SK-N-SH treated with all-trans-retinoic acid at 6 μM for 48 hours (cell line): ENCODE measurements around the gene CDYL.
"Not testable (repeated sequence)": the region's sequence is repeated elsewhere in the genome, so short reads cannot be mapped to it uniquely, and the experiment has no call there.

Experiments used
- ATAC-seq: fragments of 200-7000 bp; cut with Tn5 transposase; 3 replicates; pipeline ENCODE4 v1.9.1; 2020; ENCODE audit warnings: mild to moderate bottlenecking, moderate library complexity
- BACH2 ChIP-seq: fragments of 250-450 bp; sonication (Bioruptor Pico); IDR thresholded peaks from 2 replicates; pipeline ENCODE4 v1.9.0; 2021; ENCODE audit warnings: mild to moderate bottlenecking, borderline replicate concordance
- CSDC2 ChIP-seq: fragments of 250-450 bp; sonication (Bioruptor Pico); IDR thresholded peaks from 2 replicates; pipeline ENCODE4 v1.5.0; 2020; ENCODE audit warnings: mild to moderate bottlenecking, moderate library complexity
- ESRRG ChIP-seq: fragments of 250-450 bp; sonication (Bioruptor Pico); IDR thresholded peaks from 2 replicates; pipeline ENCODE4 v1.6.1; 2021; ENCODE audit warnings: mild to moderate bottlenecking
- GLIS3 ChIP-seq: fragments of 250-450 bp; sonication (Bioruptor Pico); IDR thresholded peaks from 2 replicates; pipeline ENCODE4 v1.5.0; 2020; ENCODE audit warnings: mild to moderate bottlenecking, moderate library complexity
- ISL1 ChIP-seq: fragments of 250-450 bp; sonication (Bioruptor Pico); IDR thresholded peaks from 2 replicates; pipeline ENCODE4 v2.1.2; 2022; ENCODE audit warnings: mild to moderate bottlenecking, moderate library complexity
- OSR1 ChIP-seq: fragments of 250-450 bp; sonication (Bioruptor Pico); IDR thresholded peaks from 2 replicates; pipeline ENCODE4 v1.8.0; 2022; ENCODE audit warnings: moderate library complexity, mild to moderate bottlenecking, inconsistent platforms
- PPARA ChIP-seq: fragments of 250-450 bp; sonication (Bioruptor Pico); IDR thresholded peaks from 2 replicates; pipeline ENCODE4 v1.5.0; 2020; ENCODE audit warnings: mild to moderate bottlenecking, borderline replicate concordance
- RARB ChIP-seq: fragments of 250-450 bp; sonication (Bioruptor Pico); IDR thresholded peaks from 2 replicates; pipeline ENCODE4 v1.8.0; 2021; ENCODE audit warnings: mild to moderate bottlenecking, moderate library complexity
- TCF4 ChIP-seq: fragments of 250-450 bp; sonication (Bioruptor Pico); IDR thresholded peaks from 2 replicates; pipeline ENCODE4 v1.8.0; 2021; ENCODE audit warnings: mild to moderate bottlenecking, moderate library complexity, borderline replicate concordance
- TOX ChIP-seq: fragments of 250-450 bp; sonication (Bioruptor Pico); IDR thresholded peaks from 2 replicates; pipeline ENCODE4 v1.8.0; 2021; ENCODE audit warnings: mild to moderate bottlenecking, moderate library complexity, borderline replicate concordance
- ZC3H10 ChIP-seq: fragments of 250-450 bp; sonication (Bioruptor Pico); IDR thresholded peaks from 2 replicates; pipeline ENCODE4 v1.5.1; 2021; ENCODE audit warnings: mild to moderate bottlenecking, moderate library complexity
- ZFP30 ChIP-seq: fragments of 450-650 bp; formaldehyde crosslinking; IDR thresholded peaks from 2 replicates; pipeline ENCODE4 v1.5.0; 2022; ENCODE audit warnings: mild to moderate bottlenecking, moderate library complexity
- ZNF565 ChIP-seq: fragments of 450-650 bp; formaldehyde crosslinking; conservative IDR thresholded peaks from 2 replicates; pipeline ENCODE4 v1.5.0; 2020; ENCODE audit warnings: low read depth, mild to moderate bottlenecking, moderate library complexity
- ZNF70 ChIP-seq: fragments of 450-650 bp; formaldehyde crosslinking; IDR thresholded peaks from 2 replicates; pipeline ENCODE4 v1.5.0; 2020; ENCODE audit warnings: mild to moderate bottlenecking, moderate library complexity
- ZNF8 ChIP-seq: fragments of 450-650 bp; formaldehyde crosslinking; IDR thresholded peaks from 2 replicates; pipeline ENCODE4 v1.5.0; 2020; ENCODE audit warnings: mild to moderate bottlenecking, moderate library complexity
- TF ChIP-seq, protein P1 (sequence below): fragments of 250-450 bp; sonication (Bioruptor Pico); IDR thresholded peaks from 2 replicates; pipeline ENCODE4 v1.5.0; 2020; ENCODE audit warnings: mild to moderate bottlenecking, moderate library complexity
- TF ChIP-seq, protein P2 (sequence below): fragments of 250-450 bp; sonication (Bioruptor Pico); IDR thresholded peaks from 2 replicates; pipeline ENCODE4 v1.8.0; 2021; ENCODE audit warnings: low read depth, mild to moderate bottlenecking, moderate library complexity, borderline replicate concordance
- TF ChIP-seq, protein P3 (sequence below): fragments of 250-450 bp; sonication (Bioruptor Pico); IDR thresholded peaks from 2 replicates; pipeline ENCODE4 v1.5.1; 2021; ENCODE audit warnings: mild to moderate bottlenecking, moderate library complexity
- TF ChIP-seq, protein P4 (sequence below): fragments of 250-450 bp; sonication (Bioruptor Pico); IDR thresholded peaks from 2 replicates; pipeline ENCODE4 v1.8.0; 2020; ENCODE audit warnings: mild to moderate bottlenecking, moderate library complexity, borderline replicate concordance

CDYL gene

DNA sequence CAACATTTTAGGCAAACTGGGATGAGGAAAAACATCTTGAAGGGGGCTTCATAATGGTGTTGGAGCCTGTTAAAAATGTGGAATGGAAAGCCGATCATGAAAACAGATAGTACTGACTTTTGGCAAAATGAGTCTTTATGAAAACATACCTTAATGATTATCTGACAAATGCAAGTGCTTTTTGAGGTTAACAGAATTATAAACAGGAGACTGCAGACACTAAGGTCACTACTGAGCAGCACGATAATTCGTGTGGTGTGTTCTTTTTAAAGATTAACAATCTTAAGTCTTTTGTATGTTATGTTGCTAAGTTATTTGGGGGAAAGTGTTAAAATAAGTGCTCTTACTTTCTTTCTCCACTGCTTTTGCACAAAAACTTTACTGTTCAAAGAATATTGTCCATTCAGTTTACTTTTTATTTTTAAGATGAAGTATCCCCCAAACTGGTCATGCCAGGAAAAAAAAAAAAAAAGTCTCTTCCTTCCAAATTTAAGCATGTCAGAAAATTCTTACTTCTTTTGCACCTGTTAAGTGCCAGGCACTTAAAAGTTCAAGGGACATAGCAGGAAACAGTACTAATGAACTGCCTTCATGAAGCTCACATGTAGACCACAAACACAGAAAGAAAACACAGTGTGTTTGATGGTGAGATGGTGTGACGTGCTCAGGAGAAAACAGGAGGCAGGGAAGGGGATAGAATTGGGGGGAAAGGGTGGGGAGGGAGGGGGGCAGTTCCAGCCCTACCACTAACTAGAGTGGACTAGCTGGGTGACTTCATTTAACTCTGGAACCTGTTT, 73.2 kb downstream of the CDYL start:
- ATAC-seq = no peak
- TF ChIP-seq BACH2 (CRISPR knock-in tag) = no peak
- no peak for TF ChIP-seq ZNF565 (CRISPR knock-in tag)
- TF ChIP-seq ZNF8 (CRISPR knock-in tag) = no peak
- no peak for TF ChIP-seq ISL1 (CRISPR knock-in tag)
- no peak for TF ChIP-seq GLIS3 (CRISPR knock-in tag)
- no peak for TF ChIP-seq ZNF70
- TF ChIP-seq, protein P1, sequence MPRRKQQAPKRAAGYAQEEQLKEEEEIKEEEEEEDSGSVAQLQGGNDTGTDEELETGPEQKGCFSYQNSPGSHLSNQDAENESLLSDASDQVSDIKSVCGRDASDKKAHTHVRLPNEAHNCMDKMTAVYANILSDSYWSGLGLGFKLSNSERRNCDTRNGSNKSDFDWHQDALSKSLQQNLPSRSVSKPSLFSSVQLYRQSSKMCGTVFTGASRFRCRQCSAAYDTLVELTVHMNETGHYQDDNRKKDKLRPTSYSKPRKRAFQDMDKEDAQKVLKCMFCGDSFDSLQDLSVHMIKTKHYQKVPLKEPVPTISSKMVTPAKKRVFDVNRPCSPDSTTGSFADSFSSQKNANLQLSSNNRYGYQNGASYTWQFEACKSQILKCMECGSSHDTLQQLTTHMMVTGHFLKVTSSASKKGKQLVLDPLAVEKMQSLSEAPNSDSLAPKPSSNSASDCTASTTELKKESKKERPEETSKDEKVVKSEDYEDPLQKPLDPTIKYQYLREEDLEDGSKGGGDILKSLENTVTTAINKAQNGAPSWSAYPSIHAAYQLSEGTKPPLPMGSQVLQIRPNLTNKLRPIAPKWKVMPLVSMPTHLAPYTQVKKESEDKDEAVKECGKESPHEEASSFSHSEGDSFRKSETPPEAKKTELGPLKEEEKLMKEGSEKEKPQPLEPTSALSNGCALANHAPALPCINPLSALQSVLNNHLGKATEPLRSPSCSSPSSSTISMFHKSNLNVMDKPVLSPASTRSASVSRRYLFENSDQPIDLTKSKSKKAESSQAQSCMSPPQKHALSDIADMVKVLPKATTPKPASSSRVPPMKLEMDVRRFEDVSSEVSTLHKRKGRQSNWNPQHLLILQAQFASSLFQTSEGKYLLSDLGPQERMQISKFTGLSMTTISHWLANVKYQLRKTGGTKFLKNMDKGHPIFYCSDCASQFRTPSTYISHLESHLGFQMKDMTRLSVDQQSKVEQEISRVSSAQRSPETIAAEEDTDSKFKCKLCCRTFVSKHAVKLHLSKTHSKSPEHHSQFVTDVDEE = no peak
- no peak for TF ChIP-seq ZC3H10 (CRISPR knock-in tag)
- no peak for TF ChIP-seq TOX (CRISPR knock-in tag)
- TF ChIP-seq, protein P2, sequence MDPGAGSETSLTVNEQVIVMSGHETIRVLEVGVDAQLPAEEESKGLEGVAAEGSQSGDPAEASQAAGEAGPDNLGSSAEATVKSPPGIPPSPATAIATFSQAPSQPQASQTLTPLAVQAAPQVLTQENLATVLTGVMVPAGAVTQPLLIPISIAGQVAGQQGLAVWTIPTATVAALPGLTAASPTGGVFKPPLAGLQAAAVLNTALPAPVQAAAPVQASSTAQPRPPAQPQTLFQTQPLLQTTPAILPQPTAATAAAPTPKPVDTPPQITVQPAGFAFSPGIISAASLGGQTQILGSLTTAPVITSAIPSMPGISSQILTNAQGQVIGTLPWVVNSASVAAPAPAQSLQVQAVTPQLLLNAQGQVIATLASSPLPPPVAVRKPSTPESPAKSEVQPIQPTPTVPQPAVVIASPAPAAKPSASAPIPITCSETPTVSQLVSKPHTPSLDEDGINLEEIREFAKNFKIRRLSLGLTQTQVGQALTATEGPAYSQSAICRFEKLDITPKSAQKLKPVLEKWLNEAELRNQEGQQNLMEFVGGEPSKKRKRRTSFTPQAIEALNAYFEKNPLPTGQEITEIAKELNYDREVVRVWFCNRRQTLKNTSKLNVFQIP (CRISPR knock-in tag) = no peak
- TF ChIP-seq ESRRG (CRISPR knock-in tag) = no peak
- TF ChIP-seq PPARA = no peak
- TF ChIP-seq, protein P3, sequence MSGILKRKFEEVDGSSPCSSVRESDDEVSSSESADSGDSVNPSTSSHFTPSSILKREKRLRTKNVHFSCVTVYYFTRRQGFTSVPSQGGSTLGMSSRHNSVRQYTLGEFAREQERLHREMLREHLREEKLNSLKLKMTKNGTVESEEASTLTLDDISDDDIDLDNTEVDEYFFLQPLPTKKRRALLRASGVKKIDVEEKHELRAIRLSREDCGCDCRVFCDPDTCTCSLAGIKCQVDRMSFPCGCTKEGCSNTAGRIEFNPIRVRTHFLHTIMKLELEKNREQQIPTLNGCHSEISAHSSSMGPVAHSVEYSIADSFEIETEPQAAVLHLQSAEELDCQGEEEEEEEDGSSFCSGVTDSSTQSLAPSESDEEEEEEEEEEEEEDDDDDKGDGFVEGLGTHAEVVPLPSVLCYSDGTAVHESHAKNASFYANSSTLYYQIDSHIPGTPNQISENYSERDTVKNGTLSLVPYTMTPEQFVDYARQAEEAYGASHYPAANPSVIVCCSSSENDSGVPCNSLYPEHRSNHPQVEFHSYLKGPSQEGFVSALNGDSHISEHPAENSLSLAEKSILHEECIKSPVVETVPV = no peak
- TF ChIP-seq ZFP30 (CRISPR knock-in tag) = no peak
- no peak for TF ChIP-seq RARB

DNA sequence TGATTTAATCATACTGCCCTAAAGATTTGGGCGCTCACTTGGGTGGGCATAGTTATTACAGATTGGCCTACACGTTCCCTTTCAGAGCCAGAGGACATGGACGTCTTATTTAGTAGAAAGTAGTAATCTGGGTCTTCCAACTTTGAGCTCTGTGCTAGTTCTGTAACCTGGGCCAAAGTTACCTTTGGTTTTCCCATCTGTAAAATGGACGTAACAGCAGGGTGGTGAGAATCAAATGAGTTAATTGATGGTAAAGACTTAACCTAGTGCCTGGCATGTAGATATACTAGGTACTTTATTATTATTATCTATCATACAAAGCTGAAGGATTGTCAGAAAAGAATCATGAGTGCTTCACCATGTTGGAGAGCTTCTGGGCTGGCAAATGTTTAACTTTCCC, 74.8 kb downstream of the CDYL start:
- no peak for ATAC-seq
- TF ChIP-seq ZNF565 (CRISPR knock-in tag) = no peak
- TF ChIP-seq, protein P4, sequence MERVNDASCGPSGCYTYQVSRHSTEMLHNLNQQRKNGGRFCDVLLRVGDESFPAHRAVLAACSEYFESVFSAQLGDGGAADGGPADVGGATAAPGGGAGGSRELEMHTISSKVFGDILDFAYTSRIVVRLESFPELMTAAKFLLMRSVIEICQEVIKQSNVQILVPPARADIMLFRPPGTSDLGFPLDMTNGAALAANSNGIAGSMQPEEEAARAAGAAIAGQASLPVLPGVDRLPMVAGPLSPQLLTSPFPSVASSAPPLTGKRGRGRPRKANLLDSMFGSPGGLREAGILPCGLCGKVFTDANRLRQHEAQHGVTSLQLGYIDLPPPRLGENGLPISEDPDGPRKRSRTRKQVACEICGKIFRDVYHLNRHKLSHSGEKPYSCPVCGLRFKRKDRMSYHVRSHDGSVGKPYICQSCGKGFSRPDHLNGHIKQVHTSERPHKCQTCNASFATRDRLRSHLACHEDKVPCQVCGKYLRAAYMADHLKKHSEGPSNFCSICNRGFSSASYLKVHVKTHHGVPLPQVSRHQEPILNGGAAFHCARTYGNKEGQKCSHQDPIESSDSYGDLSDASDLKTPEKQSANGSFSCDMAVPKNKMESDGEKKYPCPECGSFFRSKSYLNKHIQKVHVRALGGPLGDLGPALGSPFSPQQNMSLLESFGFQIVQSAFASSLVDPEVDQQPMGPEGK (CRISPR knock-in tag) = no peak
- TF ChIP-seq TCF4 (CRISPR knock-in tag) = no peak
- TF ChIP-seq BACH2 (CRISPR knock-in tag) = no peak
- TF ChIP-seq ESRRG (CRISPR knock-in tag) = no peak
- no peak for TF ChIP-seq ZC3H10 (CRISPR knock-in tag)
- no peak for TF ChIP-seq GLIS3 (CRISPR knock-in tag)

DNA sequence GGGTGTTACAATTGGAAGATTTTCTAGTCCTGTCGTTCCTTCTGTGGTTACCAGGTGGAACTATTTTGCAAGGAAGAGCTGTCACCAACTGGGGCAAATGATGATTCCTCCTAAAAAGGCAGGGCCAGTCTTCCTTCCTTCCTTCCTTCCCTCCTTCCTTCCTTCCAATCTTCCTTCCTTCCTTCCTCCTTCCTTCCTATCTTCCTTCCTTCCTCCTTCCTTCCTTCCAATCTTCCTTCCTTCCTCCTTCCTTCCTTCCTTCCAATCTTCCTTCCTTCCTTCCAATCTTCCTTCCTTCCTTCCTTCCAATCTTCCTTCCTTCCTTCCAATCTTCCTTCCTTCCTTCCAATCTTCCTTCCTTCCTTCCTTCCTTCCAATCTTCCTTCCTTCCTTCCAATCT, 76.0 kb downstream of the CDYL start:
- not testable (repeated sequence) for ATAC-seq

DNA sequence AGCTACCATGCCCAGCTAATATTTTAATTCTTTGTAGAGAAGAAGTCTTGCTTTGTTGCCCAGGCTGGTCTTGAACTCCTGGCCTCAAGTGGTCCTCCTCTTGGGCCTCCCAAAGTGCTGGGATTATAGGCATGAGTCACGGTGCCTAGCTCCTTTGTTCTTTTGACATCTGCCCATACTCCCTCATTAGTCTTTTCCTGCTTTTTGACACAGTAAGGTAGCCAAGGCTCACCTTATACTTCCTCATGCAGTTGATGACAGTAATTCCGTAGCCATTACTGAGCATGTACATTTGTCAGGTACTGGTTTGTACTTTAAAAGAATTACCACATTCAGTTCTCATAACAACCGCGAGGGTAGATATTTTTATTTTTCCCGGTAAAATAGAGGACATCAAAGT, 76.7 kb downstream of the CDYL start:
- ATAC-seq = no peak
- no peak for TF ChIP-seq PPARA
- no peak for TF ChIP-seq ESRRG (CRISPR knock-in tag)
- TF ChIP-seq CSDC2 (CRISPR knock-in tag) = no peak
- TF ChIP-seq TCF4 (CRISPR knock-in tag) = no peak
- TF ChIP-seq GLIS3 (CRISPR knock-in tag) = no peak
- no peak for TF ChIP-seq OSR1 (CRISPR knock-in tag)
- no peak for TF ChIP-seq ISL1 (CRISPR knock-in tag)
- TF ChIP-seq BACH2 (CRISPR knock-in tag) = no peak
- TF ChIP-seq, protein P3 = no peak
